Ovary (tissue), 9 donors: Measurements from ENCODE around the gene MRTFA. TPM values are rescaled to one million over a fixed set of nuclear protein-coding genes. Genes with fewer than 3 reads are reported as not detected.

Experiments used
- DNase-seq, 5 donors: peaks; one replicate each; pipeline ENCODE4 v3.0.0-alpha.2; 2019 to 2020
- H3K27ac ChIP-seq, 2 donors: fragments of 200-600 bp; one replicate each; pipeline versions ENCODE4 v1.5.1 to v1.8.0; 2019 to 2022
- H3K27me3 ChIP-seq: fragments of 200-600 bp; one replicate; pipeline ENCODE4 v1.8.0; 2022
- H3K36me3 ChIP-seq: fragments of 200-600 bp; sonication (generic); one replicate; pipeline ENCODE4 v1.5.1; 2019
- H3K4me1 ChIP-seq: one replicate; pipeline ENCODE4 v1.8.1; 2013; ENCODE audit warnings: mild to moderate bottlenecking, moderate library complexity; ENCODE audit not compliant: insufficient read depth
- H3K4me3 ChIP-seq: fragments of 200-600 bp; sonication (generic); one replicate; pipeline ENCODE4 v1.5.1; 2017
- H3K9me3 ChIP-seq, 2 donors: fragments of 200-600 bp in 1 of 2; sonication (generic) in 1 of 2; one replicate each; pipeline versions ENCODE4 v1.5.1 to v1.8.1; 2013 to 2019; ENCODE audit warnings: mild to moderate bottlenecking in 1 of 2, moderate library complexity in 1 of 2
- CTCF ChIP-seq, 3 donors: fragments of 450-650 bp in 2 of 3; fragments of 200-600 bp in 1 of 3; IDR thresholded peaks; one replicate each; pipeline versions ENCODE4 v1.5.1 to v1.8.0; 2016 to 2022; ENCODE audit warnings: antibody characterized with exemption in 3 of 3, mild to moderate bottlenecking in 1 of 3
- EP300 ChIP-seq: sonication (generic); formaldehyde crosslinking; IDR thresholded peaks from one replicate; pipeline ENCODE4 v1.6.1; 2017; ENCODE audit warnings: antibody characterized with exemption
- POLR2A ChIP-seq: fragments of 450-650 bp; IDR thresholded peaks from one replicate; pipeline ENCODE4 v1.6.1; 2017; ENCODE audit warnings: antibody characterized with exemption, mild to moderate bottlenecking, moderate library complexity
- WGBS, 3 donors: extraction: QIAGEN DNeasy Blood & Tissue Kit in 1 of 3; methylation state at CpG; one replicate each; pipeline versions ENCODE4 v1.1.5 to v1.1.7; 2013 to 2017; 5-methylcytosine and 5-hydroxymethylcytosine counted together
- intact Hi-C, 4 donors: fragments of 100-400 bp; cut with DNase I; formaldehyde crosslinking; loops; one replicate each; pipeline versions ENCODE4 v1.11.0 to v1.15.1; 2022 to 2023
- polyA plus RNA-seq, 2 donors: library from polyadenylated mRNA; stranded (reverse); fragments of 200-250 nt in 1 of 2; fragments of 350-450 nt in 1 of 2; fragmentation: Illumina TruSeq in 1 of 2; extraction: RNeasy Lipid Tissue Mini Kit (QIAGEN cat#74804) in 1 of 2; gene quantifications; one replicate each; pipeline ENCODE4 v1.2.3, GENCODE V29; 2013 to 2014
- total RNA-seq, 7 donors: library from RNA; depleted of rRNA in 2 of 7; stranded (reverse); fragments of >200 nt in 2 of 7; fragmentation: NEBNext Ultra II Directional in 3 of 7; extraction: Animal tissue kit (Norgen Biotek cat#: 25700) in 3 of 7; gene quantifications; one replicate each; pipeline versions ENCODE4 v1.1.0 to v1.2.4, GENCODE V29; 2016 to 2023
- donor health status: DM: no; HTN: no; CAD: no; lungs with moderate emphysema.
- donor health status: DM: no; HTN: no; CAD: no.
- donor health status: Bipolar disorder and iron deficiency.
- donor health status: DM: yes; HTN: yes; CAD: no.
- donor health status: DM: no; HTN: no; CAD: no.
- donor health status: DM: yes; HTN: yes; CAD: no.

Gene MRTFA
- total and polyA plus RNA-seq, 9 donors, result 15.4 to 59.7 (median 54.9) TPM

GRCh38 chr22:40367342-40367741 lies 269.2 kb downstream of the MRTFA start:
- Histone ChIP-seq H3K4me3 (no peak overlapping the region), H3K36me3 (no peaks in the 10 kb centered on the region), H3K27me3 (no peaks in the 10 kb centered on the region), H3K9me3 (no peaks in the 10 kb centered on the region), H3K4me1 (peaks cover 1% of the 10 kb centered on the region), H3K27ac (no peak overlapping the region)
- intact Hi-C loops, result no loop called here
- TF ChIP-seq CTCF (IDR thresholded peaks at IDR 0.05) (no peak), POLR2A (no peak), EP300 (no peak)
- WGBS, 3 donors, result 60 to 74% (median 66%) methylated on average over 6 of the region's 6 CpGs
- no peak for DNase-seq

- WGBS, 3 donors, result 94 to 98% (median 96%) methylated on average over 2 of the region's 2 CpGs
- Histone ChIP-seq H3K4me3 (no peak overlapping the region), H3K36me3 (no peaks in the 10 kb centered on the region), H3K27me3 (no peaks in the 10 kb centered on the region), H3K9me3 (no peaks in the 10 kb centered on the region), H3K27ac (no peak overlapping the region), H3K4me1 (peaks cover 1% of the 10 kb centered on the region)
- intact Hi-C loops, result no loop called here
- no peak for TF ChIP-seq POLR2A
- TF ChIP-seq EP300, result no peak
- TF ChIP-seq CTCF (IDR thresholded peaks at IDR 0.05), result no peak
- no peak for DNase-seq
Measured at GRCh38 chr22:40366068-40366467, 270.5 kb downstream of the MRTFA start.

GRCh38 chr22:40364431-40364830 lies 272.1 kb downstream of the MRTFA start:
- Histone ChIP-seq H3K9me3 (no peaks in the 10 kb centered on the region), H3K36me3 (no peaks in the 10 kb centered on the region), H3K27ac (no peak overlapping the region), H3K4me3 (no peak overlapping the region), H3K27me3 (no peaks in the 10 kb centered on the region), H3K4me1 (no peaks in the 10 kb centered on the region)
- intact Hi-C loops, result no loop called here
- DNase-seq, result no peak
- WGBS, 3 donors, result 87 to 94% (median 88%) methylated on average over 1 of the region's 1 CpG
- TF ChIP-seq CTCF (IDR thresholded peaks at IDR 0.05), result no peak

GRCh38 chr22:40363059-40363458 lies 273.5 kb downstream of the MRTFA start:
- no peak for DNase-seq
- TF ChIP-seq POLR2A, result no peak
- TF ChIP-seq CTCF (IDR thresholded peaks at IDR 0.05), result no peak
- H3K36me3 ChIP-seq, result no peaks in the 10 kb centered on the region
- H3K27me3 ChIP-seq, result no peaks in the 10 kb centered on the region
- H3K4me1 ChIP-seq, result no peaks in the 10 kb centered on the region
- WGBS, 3 donors, result 80 to 90% (median 86%) methylated on average over 3 of the region's 3 CpGs
- intact Hi-C loops, result no loop called here
- H3K9me3 ChIP-seq, result no peaks in the 10 kb centered on the region
- H3K4me3 ChIP-seq, result no peak overlapping the region
- H3K27ac ChIP-seq, result no peak overlapping the region

DNA sequence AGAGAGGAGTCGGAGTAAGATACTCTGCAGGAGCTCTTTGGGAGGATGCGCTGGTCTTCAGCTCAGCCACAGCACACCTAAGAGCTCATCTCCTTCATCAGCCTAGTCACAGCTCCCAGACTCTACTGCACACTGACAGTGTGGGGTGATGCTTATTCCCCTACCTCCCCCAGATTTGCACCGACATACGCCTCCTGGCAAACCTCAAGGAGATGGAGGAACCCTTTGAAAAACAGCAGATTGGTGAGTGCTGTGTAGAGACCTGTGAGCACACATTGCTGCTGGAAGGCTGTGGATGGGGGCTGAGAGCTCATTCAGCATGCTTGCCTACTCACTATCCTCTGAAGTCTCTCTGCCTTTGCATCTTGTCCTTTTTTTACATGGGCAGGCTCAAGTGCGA lies 275.4 kb downstream of the MRTFA start:
- H3K4me1 ChIP-seq, result no peaks in the 10 kb centered on the region
- H3K4me3 ChIP-seq, result no peak overlapping the region
- no peak for TF ChIP-seq CTCF (IDR thresholded peaks at IDR 0.05)
- no peak for TF ChIP-seq EP300
- no peak for TF ChIP-seq POLR2A
- H3K27me3 ChIP-seq, result no peaks in the 10 kb centered on the region
- intact Hi-C loops, result no loop called here
- no peak overlapping the region for H3K27ac ChIP-seq
- WGBS, 3 donors, result 94 to 96% (median 95%) methylated on average over 5 of the region's 5 CpGs
- H3K36me3 ChIP-seq, result no peaks in the 10 kb centered on the region
- no peak for DNase-seq
- H3K9me3 ChIP-seq, result no peaks in the 10 kb centered on the region
